Measurements from ENCODE around the gene CCDC77.
"Not testable (repeated sequence)": the region's sequence is repeated elsewhere in the genome, so short reads cannot be mapped to it uniquely, and the experiment has no call there.

DNA sequence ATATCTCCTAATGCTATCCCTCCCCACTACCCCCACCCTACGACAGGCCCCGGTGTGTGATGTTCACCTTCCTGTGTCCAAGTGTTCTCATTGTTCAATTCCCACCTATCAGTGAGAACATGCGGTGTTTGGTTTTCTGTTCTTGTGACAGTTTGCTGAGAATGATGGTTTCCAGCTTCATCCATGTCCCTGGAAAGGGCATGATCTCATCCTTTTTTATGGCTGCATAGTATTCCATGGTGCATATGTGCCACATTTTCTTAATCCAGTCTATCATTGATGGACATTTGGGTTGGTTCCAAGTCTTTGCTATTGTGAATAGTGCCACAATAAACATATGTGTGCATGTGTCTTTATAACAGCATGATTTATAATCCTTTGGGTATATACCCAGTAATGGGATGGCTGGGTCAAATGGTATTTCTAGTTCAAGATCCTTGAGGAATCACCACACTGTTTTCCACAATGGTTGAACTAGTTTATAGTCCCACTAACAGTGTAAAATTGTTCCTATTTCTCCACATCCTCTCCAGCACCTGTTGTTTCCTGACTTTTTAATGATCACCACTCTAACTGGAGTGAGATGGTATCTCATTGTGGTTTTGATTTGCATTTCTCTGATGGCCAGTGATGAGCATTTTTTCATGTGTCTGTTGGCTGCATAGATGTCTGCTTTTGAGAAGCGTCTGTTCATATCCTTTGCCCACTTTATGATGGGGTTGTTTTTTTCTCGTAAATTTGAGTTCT is 30.5 kb upstream of the CCDC77 start:
- TF ChIP-seq POLR2A (IDR thresholded peaks at IDR 0.05) = not testable (repeated sequence)
- TF ChIP-seq, protein P1, sequence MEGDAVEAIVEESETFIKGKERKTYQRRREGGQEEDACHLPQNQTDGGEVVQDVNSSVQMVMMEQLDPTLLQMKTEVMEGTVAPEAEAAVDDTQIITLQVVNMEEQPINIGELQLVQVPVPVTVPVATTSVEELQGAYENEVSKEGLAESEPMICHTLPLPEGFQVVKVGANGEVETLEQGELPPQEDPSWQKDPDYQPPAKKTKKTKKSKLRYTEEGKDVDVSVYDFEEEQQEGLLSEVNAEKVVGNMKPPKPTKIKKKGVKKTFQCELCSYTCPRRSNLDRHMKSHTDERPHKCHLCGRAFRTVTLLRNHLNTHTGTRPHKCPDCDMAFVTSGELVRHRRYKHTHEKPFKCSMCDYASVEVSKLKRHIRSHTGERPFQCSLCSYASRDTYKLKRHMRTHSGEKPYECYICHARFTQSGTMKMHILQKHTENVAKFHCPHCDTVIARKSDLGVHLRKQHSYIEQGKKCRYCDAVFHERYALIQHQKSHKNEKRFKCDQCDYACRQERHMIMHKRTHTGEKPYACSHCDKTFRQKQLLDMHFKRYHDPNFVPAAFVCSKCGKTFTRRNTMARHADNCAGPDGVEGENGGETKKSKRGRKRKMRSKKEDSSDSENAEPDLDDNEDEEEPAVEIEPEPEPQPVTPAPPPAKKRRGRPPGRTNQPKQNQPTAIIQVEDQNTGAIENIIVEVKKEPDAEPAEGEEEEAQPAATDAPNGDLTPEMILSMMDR (IDR thresholded peaks at IDR 0.05) = not testable (repeated sequence)
